HEK293 (cell line): ENCODE results near the gene PKDREJ.

Source experiments
- ZNF24 ChIP-seq: fragments of 450-650 bp; formaldehyde crosslinking; IDR thresholded peaks from 2 replicates; pipeline ENCODE4 v1.5.1; 2016; ENCODE audit warnings: missing biosample characterization, missing genetic modification characterization
- ZNF530 ChIP-seq: fragments of 450-650 bp; formaldehyde crosslinking; IDR thresholded peaks from 2 replicates; pipeline ENCODE4 v1.5.1; 2016; ENCODE audit warnings: low read depth, missing biosample characterization, missing genetic modification characterization
- TF ChIP-seq, protein P1 (sequence below): fragments of 450-650 bp; formaldehyde crosslinking; IDR thresholded peaks from 2 replicates; pipeline ENCODE4 v1.5.1; 2016; ENCODE audit warnings: missing biosample characterization, missing genetic modification characterization

DNA sequence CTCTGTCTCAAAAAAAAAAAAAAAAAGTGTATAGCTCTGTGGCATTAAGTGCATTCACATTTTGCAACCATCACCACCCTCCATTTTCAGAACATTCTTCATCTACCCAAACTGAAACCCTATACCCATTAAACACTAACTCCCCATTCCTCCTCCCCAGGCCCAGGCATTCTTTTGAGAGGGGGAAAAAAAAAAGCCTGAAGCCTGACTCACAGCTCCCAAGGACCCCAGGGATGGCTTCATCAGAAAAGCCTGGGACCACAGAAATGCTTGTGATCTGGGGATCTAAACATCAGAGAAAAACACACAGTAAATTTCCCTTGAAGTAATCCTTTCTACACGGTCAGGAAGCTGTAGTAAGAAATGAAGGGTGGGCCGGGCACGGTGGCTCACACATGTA lies 22.9 kb upstream of the PKDREJ start:
- TF ChIP-seq ZNF24 (tag by site-specific recombination) = no peak
- TF ChIP-seq, protein P1, sequence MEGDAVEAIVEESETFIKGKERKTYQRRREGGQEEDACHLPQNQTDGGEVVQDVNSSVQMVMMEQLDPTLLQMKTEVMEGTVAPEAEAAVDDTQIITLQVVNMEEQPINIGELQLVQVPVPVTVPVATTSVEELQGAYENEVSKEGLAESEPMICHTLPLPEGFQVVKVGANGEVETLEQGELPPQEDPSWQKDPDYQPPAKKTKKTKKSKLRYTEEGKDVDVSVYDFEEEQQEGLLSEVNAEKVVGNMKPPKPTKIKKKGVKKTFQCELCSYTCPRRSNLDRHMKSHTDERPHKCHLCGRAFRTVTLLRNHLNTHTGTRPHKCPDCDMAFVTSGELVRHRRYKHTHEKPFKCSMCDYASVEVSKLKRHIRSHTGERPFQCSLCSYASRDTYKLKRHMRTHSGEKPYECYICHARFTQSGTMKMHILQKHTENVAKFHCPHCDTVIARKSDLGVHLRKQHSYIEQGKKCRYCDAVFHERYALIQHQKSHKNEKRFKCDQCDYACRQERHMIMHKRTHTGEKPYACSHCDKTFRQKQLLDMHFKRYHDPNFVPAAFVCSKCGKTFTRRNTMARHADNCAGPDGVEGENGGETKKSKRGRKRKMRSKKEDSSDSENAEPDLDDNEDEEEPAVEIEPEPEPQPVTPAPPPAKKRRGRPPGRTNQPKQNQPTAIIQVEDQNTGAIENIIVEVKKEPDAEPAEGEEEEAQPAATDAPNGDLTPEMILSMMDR (tag by site-specific recombination) = no peak
- no peak for TF ChIP-seq ZNF530
